Measurements from ENCODE around the gene PLXNA2.

The PLXNA2 gene

GRCh38 chr1:208209896-208210589 is 34.1 kb downstream of the PLXNA2 start:
- no peak overlapping the region for H3K4me3 ChIP-seq (ENCODE audit: low read depth, low read length)
- no peak for TF ChIP-seq CTCF (IDR thresholded peaks at IDR 0.05; ENCODE audit: low read depth, low read length)

DNA sequence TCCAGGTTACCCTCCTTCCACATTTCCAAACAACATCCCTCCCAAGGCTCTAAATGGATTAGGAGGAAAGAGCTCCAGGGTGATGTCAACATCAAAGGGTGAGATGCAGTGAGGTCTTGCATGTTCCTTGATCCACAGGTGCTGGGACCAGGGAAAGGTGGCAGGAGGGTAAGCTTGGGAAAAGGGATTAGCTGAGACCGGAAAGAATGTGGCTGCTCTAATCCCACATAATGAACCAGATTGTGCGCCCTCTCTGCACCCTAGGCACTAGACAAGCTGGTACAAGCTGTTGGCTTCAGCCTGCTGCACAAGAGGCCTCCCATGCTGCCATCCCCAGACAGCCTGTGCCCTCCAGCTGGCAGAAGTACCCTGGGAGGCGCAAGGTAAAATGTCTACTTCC is 34.9 kb downstream of the PLXNA2 start:
- TF ChIP-seq CTCF (IDR thresholded peaks at IDR 0.05; ENCODE audit: low read depth, low read length), result no peak
- no peak overlapping the region for H3K4me3 ChIP-seq (ENCODE audit: low read depth, low read length)

- H3K4me3 ChIP-seq (ENCODE audit: low read depth, low read length), result no peak overlapping the region
- TF ChIP-seq CTCF (IDR thresholded peaks at IDR 0.05; ENCODE audit: low read depth, low read length), result no peak
Observed at GRCh38 chr1:208208132-208208487, 36.1 kb downstream of the PLXNA2 start.

DNA sequence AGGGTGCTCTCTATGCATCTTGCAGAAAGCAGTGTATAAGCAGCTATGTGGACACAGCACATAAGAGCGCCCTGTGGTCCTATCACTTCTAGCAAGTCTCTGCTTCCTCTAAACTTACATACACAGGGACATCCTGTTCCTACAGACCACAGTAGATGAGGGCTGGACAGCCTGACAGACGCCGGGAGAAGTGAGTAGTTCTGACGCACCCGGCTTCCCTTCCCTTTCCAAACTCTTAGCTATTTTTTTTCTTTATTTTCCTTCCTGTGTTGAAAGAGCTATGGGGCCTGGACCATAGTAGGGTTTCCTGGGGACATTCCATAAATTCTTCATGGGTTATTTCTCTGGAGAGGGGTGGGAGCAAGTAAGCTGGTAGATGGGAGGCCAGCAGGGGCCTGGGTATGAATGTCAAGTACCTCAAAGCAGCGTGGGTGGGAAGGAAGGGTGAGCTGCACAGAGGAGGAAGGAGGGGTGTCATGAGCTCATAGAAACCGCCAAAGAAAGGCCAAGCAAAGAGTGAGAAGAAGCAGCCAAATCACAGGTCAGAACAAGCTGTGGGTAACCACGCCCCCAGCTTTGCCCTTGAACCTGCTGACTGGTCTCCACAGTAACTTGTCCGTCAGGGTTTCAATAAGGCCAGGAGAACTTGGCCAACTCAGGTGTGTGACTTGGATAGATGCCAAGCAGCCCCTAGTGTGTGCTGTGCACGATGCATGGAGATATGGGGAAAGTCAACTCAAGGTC is 36.6 kb downstream of the PLXNA2 start:
- no peak overlapping the region for H3K4me3 ChIP-seq (ENCODE audit: low read depth, low read length)
- TF ChIP-seq CTCF (IDR thresholded peaks at IDR 0.05; ENCODE audit: low read depth, low read length), result no peak

GRCh38 chr1:208206092-208206698 is 38.0 kb downstream of the PLXNA2 start:
- H3K4me3 ChIP-seq (ENCODE audit: low read depth, low read length), result no peak overlapping the region
- TF ChIP-seq CTCF (IDR thresholded peaks at IDR 0.05; ENCODE audit: low read depth, low read length), result no peak

- H3K4me3 ChIP-seq (ENCODE audit: low read depth, low read length), result no peak overlapping the region
- TF ChIP-seq CTCF (IDR thresholded peaks at IDR 0.05; ENCODE audit: low read depth, low read length), result no peak
Observed at GRCh38 chr1:208205216-208206013, 38.8 kb downstream of the PLXNA2 start.

Measured in WI38 (cell line).